BJ (cell line): ENCODE measurements around the gene MPPED2. TPM values are rescaled to one million over a fixed set of nuclear protein-coding genes. Genes with fewer than 3 reads are reported as not detected.

Experiments used
- CTCF ChIA-PET: fragments of 350-600 bp; formaldehyde crosslinking; extraction: SDS; loops from one replicate; lab custom pipeline; 2021; ENCODE audit warnings: antibody characterized with exemption, inconsistent platforms; lab: Yijun Ruan, JAX
- POLR2A ChIA-PET: fragments of 300-600 bp; sonication (Branson Sonifier 250); formaldehyde crosslinking; extraction: SDS; loops from one replicate; lab custom pipeline; 2021; ENCODE audit warnings: antibody characterized with exemption; lab: Charles Lee
- DNase-seq: peaks from one replicate; pipeline ENCODE4 v3.0.0-alpha.2; 2011; ENCODE audit warnings: low read depth
- H3K27me3 ChIP-seq: 2 replicates; pipeline ENCODE4 v1.6.0; 2011; ENCODE audit warnings: low read length; ENCODE audit not compliant: control insufficient read depth, insufficient read depth
- H3K36me3 ChIP-seq: 2 replicates; pipeline ENCODE4 v1.5.1; 2011; ENCODE audit warnings: low read length; ENCODE audit not compliant: control insufficient read depth, insufficient read depth
- H3K4me3 ChIP-seq: 2 replicates; pipeline ENCODE4 v1.5.1; 2011; ENCODE audit warnings: low read depth, mild to moderate bottlenecking, control low read depth, low read length
- polyA minus RNA-seq: library from RNA; depleted of rRNA, polyadenylated mRNA; stranded (reverse); fragments of >200 nt; gene quantifications from 2 replicates; pipeline ENCODE4 v1.2.3, GENCODE V29; 2011; rRNA and poly(A)+ RNA removed
- polyA plus RNA-seq: library from polyadenylated mRNA; depleted of rRNA; stranded (reverse); fragments of >200 nt; gene quantifications from 2 replicates; pipeline ENCODE4 v1.2.3, GENCODE V29; 2011; rRNA removed
- TF ChIP-seq, protein P1 (sequence below): IDR thresholded peaks from 2 replicates; pipeline ENCODE4 v1.5.1; 2011; ENCODE audit warnings: low read depth, mild to moderate bottlenecking, control low read depth, inconsistent platforms, low read length, moderate library complexity; ENCODE audit not compliant: insufficient read depth

Gene MPPED2, protein sequence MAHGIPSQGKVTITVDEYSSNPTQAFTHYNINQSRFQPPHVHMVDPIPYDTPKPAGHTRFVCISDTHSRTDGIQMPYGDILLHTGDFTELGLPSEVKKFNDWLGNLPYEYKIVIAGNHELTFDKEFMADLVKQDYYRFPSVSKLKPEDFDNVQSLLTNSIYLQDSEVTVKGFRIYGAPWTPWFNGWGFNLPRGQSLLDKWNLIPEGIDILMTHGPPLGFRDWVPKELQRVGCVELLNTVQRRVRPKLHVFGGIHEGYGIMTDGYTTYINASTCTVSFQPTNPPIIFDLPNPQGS
- polyA plus RNA-seq (not detected in 2 replicates), polyA minus RNA-seq (not detected in 2 replicates)

DNA sequence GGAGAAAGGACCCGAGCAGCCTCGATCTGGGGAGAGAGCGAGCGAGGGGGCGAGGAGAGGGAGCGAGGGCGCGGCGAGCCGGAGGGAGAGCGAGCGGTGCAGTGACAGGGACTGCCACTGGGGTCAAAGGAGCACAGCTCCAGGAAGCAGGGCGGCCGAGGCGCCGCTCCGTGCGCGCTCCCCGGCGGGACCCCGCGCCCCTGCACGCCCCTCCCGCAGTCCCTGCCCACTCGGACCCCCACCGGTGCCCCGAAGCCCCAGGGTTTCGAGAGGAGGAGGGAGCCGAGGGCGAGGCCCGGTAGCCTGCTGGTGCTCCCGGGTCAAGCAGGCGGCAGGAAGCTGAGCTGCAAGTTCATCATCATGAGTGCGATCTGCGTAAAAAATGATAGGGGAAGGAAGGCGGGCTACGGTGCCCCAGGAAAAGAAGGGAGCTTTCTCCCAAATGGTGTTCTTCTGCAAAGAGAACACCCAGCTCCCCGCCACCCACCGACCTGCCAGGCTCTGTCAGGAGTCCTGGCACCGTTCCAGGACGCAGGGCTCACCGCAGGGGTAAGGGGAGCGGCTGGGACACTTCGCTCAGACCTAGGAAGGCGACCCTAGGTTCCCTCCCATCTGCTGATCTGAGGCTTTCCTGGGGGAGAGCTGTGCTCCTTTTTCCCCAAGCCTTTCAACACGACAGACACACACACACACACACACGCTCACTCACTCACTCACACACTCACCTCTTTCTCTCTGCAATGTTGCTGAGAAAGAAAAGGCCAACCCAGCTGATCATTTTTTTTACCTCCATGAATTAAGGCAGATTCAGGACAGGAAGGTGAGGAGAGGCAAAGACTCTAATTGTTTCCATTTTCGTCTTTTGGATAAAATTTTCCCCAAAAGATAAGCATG lies at the start of gene MPPED2:
MPPED2 (minus strand) TSS at position 103 of the 894 bp plus-strand sequence. CDS start 5,980 bp downstream, outside the sequence.
- DNase-seq: no peak
- Histone ChIP-seq H3K27me3 (peaks cover 27% of the 10 kb centered on the region), H3K4me3 (no peak within 1 kb of the TSS), H3K36me3 (no peaks in the 10 kb centered on the region)
- ChIA-PET POLR2A (no interaction called here), CTCF (no interaction called here)
- TF ChIP-seq, protein P1, sequence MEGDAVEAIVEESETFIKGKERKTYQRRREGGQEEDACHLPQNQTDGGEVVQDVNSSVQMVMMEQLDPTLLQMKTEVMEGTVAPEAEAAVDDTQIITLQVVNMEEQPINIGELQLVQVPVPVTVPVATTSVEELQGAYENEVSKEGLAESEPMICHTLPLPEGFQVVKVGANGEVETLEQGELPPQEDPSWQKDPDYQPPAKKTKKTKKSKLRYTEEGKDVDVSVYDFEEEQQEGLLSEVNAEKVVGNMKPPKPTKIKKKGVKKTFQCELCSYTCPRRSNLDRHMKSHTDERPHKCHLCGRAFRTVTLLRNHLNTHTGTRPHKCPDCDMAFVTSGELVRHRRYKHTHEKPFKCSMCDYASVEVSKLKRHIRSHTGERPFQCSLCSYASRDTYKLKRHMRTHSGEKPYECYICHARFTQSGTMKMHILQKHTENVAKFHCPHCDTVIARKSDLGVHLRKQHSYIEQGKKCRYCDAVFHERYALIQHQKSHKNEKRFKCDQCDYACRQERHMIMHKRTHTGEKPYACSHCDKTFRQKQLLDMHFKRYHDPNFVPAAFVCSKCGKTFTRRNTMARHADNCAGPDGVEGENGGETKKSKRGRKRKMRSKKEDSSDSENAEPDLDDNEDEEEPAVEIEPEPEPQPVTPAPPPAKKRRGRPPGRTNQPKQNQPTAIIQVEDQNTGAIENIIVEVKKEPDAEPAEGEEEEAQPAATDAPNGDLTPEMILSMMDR: no peak

DNA sequence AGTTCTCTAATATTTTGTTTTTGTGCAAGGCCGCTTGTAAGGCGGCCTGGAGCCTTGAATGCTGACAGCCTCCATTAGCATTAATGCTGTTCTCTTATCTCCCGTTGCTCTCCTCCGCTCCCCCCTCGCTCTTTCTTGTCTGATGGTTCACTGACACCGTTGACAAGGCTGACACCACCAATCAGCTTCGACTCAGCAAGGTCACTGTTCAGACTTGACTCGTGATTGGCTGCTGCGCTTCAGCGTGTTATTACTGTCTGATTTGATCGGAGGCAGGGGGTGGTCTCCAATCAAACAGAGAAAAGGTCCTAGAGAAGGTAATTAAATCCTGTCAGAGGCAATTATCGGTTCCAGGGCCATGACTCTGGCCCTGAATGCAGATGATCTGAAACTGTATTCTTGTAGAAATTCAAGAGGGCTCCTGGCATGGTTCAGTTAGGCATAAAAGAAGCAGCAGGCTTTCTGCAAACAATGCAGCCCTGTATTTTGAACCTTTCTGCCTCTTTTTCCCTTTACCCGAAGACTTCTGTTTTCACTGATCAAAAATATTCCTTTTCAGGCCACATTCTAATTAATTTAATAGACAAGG lies 49.3 kb upstream of the MPPED2 start:
- ChIA-PET POLR2A (no interaction called here), CTCF (no interaction called here)
- Histone ChIP-seq H3K27me3 (no peaks in the 10 kb centered on the region), H3K36me3 (no peaks in the 10 kb centered on the region), H3K4me3 (no peak overlapping the region)
- TF ChIP-seq, protein P1: no peak
- DNase-seq: no peak

DNA sequence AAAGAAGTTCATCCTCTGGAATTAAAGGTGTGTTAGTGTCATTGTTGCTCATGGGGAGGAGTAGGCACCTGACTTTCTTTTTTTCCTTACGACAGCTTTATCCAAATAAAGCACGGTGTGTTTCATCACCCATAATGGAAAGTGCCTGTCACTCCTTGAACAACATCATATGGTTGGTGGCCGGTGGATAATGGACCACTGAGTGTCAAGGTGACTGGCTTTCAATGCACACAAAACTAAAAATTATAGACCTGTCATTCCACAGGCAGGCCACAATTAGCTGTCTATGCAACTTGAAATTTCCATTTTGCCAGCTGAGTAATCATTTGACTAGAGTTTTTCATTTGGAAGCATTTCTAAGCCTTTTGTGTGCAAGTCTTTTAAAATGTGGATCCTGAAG lies 45.0 kb upstream of the MPPED2 start:
- no peak for DNase-seq
- TF ChIP-seq, protein P1: no peak
- Histone ChIP-seq H3K4me3 (no peak overlapping the region), H3K27me3 (no peaks in the 10 kb centered on the region), H3K36me3 (no peaks in the 10 kb centered on the region)
- ChIA-PET POLR2A (no interaction called here), CTCF (no interaction called here)

DNA sequence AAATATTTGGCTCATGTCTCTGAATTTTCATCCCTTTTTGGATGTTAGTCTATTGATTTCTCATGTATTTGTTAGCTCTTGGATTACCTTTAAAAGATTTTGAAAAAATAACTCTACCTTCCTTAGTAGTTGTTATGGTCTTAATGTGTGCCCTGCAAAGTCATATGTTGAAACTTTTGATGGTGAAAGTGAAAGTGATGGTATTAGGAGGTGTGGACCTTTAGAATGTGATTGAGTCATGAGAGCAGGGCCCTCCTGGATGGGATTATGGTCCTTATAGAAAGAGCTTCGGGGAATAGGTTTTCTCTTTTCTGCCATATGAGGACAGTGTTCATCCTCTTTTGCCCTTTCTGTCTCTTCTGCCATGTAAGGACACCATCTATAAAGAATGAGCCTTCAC lies 33.6 kb upstream of the MPPED2 start:
- no peaks in the 10 kb centered on the region for H3K27me3 ChIP-seq
- H3K36me3 ChIP-seq: no peaks in the 10 kb centered on the region
- TF ChIP-seq, protein P1: no peak
- DNase-seq: no peak
- ChIA-PET CTCF (no interaction called here), POLR2A (no interaction called here)
- H3K4me3 ChIP-seq: no peak overlapping the region

DNA sequence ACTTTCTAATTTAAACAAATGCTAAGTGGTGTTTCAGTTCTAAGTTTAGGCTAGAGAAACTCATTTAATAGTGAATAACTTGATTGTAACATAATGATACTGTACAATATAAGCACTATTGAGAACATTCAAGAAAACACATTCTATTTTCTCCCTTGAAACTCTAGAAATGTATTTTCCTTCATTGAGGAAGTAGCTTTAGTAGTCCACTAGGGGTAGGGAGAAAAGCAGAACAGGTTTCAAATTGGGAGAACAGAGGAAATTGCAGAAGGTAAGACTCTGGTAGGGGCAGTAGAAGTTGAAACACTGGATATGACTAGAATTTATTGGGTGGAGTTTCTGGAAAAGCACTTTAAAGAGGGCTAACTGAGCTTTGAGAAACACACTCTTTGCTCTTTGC lies 31.6 kb upstream of the MPPED2 start:
- DNase-seq: no peak
- ChIA-PET POLR2A (no interaction called here), CTCF (no interaction called here)
- H3K27me3 ChIP-seq: no peaks in the 10 kb centered on the region
- no peaks in the 10 kb centered on the region for H3K36me3 ChIP-seq
- TF ChIP-seq, protein P1: no peak
- no peak overlapping the region for H3K4me3 ChIP-seq
